GM19035 (cell line): ENCODE results near the gene SMPD3.

ENCODE experiments used
- ATAC-seq: cut with Tn5 transposase; IDR thresholded peaks from one replicate; pipeline ENCODE4 v1.9.1; 2021; ENCODE audit not compliant: unreplicated experiment

Gene SMPD3

DNA sequence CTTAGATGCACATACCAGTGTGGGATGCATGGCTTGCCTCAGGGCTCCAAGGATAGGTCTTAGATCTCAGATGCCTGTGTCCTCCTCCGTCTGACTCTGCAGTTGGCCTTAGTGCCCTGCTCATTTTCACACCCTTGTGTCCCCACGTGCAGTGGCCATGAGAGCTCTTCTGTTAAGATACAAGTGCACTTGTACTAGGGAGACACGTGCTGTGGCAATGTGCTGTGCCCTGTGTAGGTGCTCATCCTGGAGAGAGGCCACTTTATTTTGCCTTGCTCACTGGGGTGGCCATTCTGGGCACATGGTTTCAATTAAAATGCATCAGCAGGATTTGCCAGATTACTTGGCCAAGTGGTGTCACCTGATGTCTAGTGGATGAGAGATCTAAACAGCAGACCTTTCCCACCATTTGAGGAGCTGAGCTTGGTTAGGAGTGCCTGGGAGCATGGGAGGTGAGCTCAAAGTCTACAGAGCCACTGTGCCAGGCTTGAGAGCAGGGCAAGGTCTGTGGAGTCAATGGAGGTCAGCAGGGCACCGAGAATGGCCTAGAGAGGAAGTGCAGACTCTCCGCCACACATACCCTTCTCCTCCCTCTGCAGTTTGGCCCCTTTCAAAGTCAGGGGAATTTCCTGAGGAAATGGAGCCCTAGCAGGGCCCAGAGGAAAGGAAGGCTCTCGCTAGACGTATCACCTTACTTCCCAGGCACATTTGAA is 25.2 kb upstream of the SMPD3 start:
- ATAC-seq = no peak

- ATAC-seq = no peak
These were observed 24.3 kb upstream of the SMPD3 start for GRCh38 chr16:68472581-68472980.

DNA sequence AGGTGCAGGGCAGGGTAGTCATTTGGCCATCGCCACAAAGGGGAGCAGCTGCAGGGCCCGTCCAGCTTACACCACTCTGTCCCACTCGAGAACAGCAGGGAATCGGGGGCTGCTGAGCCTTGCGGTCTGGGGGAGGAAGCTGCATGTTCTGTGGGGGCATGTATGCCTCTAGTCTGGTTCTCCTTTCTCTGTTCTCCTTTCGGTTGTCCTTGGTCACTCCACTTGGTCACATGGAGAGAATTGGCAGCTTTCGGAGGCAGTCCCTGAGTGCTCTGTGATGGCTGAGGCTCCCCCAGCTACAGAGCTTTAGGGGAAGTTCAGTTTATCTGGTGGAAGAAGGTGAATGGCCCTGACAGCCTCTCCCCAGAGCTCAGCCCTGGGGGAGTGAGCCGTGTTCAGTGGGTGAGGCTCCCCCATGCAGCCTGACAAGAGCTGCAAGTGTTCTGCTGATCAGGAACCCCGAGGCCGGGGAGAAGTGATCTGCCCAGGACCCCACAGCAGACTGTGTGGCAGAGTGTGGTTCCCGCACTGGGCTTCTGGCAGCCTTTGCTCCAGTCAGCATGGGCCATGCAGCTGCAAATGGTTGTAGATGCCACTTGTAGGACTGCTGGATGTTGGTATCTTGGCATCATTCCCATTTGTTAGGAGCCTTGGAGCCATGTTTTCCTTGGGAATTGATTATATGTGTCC is 22.3 kb upstream of the SMPD3 start:
- peak; percentile 87 for ATAC-seq

- ATAC-seq = peak; percentile 32
These were observed 21.6 kb upstream of the SMPD3 start for GRCh38 chr16:68469796-68470460.

DNA sequence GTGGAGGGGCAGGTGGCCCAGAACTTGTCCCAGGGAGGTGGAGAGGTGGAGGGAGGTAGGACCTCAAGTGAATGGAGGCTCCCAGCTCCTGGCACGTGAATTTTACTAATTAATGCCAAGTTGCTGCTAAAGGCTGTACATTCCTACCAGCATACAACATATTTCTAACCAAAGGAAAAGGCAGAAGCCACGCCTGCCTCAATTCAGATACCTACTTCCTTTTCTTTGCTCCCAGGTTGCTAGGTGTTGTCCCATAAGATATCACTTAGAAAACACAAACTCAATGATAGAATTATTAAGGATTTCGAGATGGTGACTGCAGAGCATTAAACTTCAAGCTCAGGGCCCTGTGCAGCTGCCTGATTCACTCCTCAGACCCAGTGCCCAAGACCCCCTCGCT is 20.5 kb upstream of the SMPD3 start:
- no peak for ATAC-seq

- ATAC-seq = no peak
These were observed 17.9 kb upstream of the SMPD3 start for GRCh38 chr16:68466174-68466573.

GRCh38 chr16:68463904-68464303 is 15.6 kb upstream of the SMPD3 start:
- ATAC-seq = no peak

GRCh38 chr16:68460067-68460466 is 11.8 kb upstream of the SMPD3 start:
- no peak for ATAC-seq

DNA sequence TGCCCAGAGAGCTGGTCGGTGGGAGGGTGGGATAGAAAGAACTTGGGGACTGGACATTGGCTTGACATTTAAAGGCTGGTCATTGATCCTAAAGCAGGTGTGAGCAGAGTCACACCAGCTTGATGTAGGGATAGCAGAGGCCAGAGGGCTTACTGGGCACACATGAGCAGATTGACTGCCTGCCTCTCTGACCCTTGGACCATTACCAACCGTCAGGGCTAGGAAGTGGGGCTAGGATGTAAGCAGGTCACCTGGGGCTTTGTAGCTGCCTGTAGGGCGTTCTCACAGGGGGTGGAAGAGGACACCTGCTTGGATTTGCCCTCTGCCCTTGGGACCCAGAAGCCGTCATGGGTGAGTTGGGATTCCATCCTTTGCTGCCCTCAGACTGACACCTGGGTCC is 11.1 kb upstream of the SMPD3 start:
- ATAC-seq = no peak

DNA sequence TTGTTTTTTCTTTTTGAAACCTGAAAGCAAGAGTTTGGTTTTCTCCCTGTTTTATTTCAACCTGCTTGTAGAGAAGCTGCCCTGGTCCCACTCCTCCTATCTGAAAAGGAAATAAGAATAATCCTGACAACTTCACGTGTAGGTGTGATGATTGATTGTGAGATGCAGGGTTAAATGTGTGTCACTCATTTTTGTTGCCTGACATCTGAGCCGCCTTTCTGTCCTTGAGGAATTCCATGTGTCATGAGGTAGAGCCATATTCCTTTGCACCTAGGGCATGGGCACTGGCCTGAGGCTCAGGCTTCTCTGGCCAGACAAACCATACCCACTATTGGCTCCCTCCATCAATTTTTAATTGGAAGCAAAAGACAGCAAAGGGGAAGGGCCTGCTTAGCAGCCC is 10.2 kb upstream of the SMPD3 start:
- ATAC-seq = no peak

DNA sequence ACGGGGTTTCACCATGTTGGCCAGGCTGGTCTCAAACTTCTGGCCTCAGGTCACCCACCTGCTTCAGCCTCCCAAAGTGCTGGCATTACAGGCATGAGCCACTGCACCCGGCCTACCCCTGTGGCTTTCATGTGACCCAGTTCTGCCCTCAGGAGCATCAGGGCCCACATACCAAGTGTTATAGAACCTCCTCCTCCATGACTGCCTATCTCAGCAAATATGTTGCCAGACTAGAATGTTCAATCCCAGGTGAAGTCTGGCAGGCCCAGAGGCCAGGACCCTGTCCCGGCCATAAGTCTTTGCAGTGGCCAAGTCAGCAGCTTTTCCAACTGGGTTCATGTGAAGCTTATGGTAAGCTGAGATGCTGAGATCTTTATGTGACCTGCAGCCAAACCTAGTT is 9.8 kb upstream of the SMPD3 start:
- ATAC-seq = no peak

DNA sequence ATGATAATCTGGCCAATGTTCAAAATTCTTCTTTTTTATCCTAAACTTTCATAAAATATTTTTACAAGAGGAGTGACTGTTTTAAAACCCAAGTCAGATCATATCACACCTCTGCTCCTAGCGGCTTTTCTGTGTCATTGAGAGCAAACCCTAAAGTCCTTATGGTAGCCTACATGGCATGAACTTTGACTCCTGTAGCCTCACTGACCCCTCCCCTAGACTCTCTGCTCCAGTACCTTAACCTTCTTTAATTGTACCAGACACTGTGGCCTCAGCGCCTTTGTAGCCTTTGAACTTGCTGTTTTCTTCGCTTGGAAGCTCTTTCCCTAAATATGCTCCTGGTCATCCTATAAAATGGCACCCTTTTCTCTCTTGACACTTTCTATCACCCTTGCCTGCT is 7.3 kb upstream of the SMPD3 start:
- ATAC-seq = no peak

DNA sequence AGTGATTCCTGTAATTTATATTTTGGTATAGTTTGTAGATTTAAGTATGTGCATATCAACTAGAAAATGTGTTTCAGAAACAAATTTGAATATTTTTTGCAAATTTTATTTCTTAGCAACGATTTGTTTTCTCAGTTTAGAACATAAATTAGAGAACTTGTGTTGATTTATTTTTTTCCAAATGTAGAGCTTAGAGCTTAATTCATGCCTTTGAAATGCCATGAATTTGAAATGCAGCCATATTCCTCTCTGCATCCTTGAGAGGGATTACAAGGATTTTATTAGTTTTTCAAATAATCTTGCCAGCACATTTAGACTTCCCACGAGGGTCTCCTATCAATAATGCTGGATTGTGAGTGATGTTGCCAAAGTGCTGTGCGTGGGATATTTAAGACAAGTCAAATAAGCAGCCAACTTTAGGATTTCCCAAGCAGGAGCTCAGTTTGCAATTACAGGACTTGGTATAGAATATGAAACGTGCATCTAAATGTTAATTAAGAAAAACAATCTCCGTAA is 6.7 kb upstream of the SMPD3 start:
- no peak for ATAC-seq

GRCh38 chr16:68453816-68454215 is 5.5 kb upstream of the SMPD3 start:
- no peak for ATAC-seq

DNA sequence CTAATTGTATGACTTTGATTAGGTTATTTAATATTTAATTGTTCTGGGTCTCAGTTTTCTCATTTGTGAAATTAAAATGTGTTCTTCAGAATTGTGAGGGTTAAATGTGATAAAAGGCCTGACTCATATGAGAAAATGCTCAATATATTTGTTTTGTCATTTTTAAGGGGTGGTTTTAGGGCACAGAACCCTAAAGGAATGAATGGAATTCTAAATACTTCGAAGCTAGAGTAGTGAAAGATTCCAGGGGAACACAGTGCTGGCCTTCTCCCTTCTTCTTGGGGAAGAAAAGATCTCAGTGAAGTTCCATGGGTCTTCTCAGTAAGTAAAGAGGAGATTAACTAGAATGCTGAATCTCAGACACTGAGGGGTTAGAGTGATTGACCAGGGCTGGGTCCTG is 3.9 kb upstream of the SMPD3 start:
- no peak for ATAC-seq

GRCh38 chr16:68451676-68452075 is 3.4 kb upstream of the SMPD3 start:
- ATAC-seq = no peak

DNA sequence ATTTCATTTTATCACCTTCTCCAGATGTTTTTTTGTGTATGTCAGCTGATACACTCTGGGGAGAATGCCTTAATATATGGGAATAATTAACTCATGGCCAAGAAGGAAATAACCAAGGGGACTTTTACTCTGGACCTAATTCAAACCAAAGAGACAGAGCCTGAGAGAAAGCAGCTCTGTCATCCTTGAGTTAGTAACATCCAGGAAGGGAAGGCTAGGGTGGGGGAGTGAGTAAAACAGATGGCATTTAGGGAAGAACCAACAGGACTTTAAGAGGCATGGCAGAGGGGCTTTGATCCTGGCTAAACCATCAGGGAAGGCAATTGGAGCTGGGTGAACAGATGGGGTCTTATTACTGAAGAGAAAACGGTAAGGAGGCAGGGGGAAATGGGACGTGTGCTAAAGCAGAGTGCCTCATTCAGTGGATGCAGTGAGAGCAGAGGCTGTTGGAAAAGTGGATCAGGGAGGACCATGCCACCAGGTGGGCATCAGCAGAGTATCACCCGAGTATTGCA is 2.5 kb upstream of the SMPD3 start:
- ATAC-seq = no peak

DNA sequence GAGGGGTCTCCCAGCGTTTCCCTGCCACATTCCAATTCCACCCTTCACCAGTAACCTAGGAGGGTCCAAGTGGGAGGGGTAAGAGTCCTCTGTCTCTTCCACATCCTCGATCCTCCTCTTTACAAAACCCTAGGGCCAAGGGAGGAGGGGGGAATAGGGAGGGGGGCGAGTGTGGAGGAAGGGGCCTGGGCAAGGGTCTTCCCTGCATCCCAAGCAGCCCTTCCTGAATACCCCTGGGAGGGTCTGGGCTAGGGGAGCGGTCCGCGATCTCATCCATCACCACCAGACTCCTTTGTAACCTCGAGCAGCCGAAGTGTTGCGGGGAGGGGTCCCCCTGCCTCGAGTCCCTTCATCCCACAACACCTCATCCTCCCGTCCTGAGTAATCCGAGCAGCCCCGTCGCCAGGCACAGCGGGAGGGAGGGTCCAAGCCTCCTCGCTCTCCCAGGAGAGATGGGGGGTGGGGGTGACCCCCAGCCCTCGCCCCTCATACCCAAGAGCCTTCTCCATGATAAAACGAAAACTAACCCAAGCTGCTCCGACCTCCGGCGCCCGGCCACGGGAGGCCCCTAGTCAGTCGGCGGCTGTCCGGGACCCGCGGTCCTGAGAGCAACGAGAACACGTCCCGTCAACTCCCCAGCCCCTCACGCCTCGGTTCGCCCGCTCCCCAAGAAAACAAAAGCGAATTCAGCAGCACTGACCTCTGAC is 502 bp downstream of the SMPD3 start:
- ATAC-seq = peak; percentile 21

- no peak for ATAC-seq
These were observed 1.3 kb downstream of the SMPD3 start for GRCh38 chr16:68446681-68447652.

DNA sequence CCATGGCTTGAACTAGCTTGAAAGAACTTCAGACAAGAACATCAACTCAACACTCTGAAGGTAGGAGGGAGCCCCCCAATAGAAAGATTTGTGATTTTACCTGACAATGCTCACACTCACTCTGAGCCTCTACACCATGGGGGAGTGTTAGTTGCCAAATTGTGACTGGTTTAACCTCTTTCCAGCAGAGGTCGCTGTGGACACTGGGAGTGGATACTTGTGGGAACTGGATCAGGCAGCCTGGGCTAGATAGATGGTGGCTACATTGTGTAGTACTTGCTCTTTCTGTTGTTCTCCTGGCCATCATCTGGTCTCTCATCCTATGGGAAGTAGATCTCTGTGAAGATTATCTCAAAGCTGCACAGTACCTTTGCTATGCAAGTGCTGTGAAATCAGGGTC is 2.9 kb downstream of the SMPD3 start:
- ATAC-seq = no peak
